GM21529 (cell line): ENCODE results near the gene PLS1.
A peak's percentile ranks its signal among the peaks of the same experiment; 100 is the strongest.
"Not testable (repeated sequence)": the region's sequence is repeated elsewhere in the genome, so short reads cannot be mapped to it uniquely, and the experiment has no call there.

Experiments used
- ATAC-seq: cut with Tn5 transposase; IDR thresholded peaks from one replicate; pipeline ENCODE4 v1.9.1; 2021; ENCODE audit not compliant: unreplicated experiment

PLS1 gene

DNA sequence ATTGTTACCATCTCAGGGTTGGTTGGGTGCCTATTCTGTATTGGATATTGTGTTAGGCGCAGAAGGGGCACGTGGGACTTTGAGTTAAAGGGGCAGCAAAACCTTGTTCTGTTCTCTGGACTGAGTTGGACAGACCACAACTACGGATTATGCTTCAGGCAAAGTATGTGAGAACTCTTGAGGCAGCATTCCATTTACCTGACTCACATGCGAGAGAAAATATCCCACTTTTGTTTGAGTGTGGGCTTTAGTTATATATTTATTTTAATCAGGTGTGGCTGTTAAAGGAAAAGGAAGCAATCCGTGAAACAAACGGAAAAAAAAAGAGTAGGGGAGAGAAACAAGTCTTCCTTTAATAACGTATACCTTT lies 627 bp upstream of the PLS1 start:
- ATAC-seq, result no peak

DNA sequence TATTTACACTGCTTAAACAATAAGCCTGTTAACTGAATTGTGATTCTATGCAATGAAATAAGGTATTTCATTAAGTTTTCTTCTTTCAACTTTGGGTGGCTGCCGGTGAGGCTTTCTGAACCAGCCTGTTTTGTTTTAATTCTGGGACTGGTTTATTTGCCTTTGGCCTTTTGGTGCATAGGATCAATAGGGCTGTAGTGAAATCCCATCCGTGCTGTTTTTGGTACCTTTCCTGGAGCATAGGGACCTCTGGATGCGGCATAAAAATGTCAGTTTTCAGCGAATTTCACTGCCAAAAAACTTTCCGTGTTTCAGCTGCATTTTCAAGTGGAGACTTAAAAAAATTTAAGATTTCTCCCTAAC lies 514 bp downstream of the PLS1 start:
- no peak for ATAC-seq

DNA sequence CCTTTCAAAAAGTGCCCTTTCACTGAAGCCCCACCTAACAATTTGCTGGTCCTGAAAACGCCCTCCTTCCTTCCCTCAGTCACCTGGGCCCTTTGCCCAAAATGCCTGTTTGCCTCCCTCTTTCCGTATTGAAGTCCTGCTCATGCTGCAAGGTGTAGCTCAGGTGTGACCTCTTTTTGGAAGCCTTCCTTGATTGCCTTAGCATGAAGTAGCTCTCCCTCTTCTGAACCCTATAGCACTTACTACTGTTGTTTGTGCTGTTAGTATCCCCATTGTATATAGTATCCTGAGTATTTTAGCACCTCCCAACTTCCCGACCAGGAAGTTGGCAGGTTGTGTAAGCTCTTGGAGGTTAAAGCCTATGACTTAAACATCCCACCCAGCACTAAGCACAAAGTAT lies 1.7 kb downstream of the PLS1 start:
- ATAC-seq, result no peak

DNA sequence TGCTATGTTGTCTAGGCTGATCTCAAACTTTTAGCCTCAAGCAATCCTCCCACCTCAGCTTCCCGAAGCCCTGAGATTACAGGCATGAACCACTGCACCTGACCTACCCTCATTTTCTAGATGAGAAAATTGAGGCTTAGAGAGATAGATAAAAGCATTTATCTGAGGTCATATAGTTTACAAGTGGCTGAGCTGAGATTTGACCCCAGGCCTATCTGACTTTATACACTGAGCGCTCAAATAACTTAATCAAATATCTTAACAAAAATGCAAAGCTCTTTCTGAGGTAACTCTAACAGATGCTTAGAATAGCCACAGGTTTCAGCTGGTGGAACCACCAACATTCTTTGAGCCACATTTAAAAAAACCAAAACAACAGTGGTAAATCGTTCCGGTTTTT lies 5.5 kb downstream of the PLS1 start:
- no peak for ATAC-seq

DNA sequence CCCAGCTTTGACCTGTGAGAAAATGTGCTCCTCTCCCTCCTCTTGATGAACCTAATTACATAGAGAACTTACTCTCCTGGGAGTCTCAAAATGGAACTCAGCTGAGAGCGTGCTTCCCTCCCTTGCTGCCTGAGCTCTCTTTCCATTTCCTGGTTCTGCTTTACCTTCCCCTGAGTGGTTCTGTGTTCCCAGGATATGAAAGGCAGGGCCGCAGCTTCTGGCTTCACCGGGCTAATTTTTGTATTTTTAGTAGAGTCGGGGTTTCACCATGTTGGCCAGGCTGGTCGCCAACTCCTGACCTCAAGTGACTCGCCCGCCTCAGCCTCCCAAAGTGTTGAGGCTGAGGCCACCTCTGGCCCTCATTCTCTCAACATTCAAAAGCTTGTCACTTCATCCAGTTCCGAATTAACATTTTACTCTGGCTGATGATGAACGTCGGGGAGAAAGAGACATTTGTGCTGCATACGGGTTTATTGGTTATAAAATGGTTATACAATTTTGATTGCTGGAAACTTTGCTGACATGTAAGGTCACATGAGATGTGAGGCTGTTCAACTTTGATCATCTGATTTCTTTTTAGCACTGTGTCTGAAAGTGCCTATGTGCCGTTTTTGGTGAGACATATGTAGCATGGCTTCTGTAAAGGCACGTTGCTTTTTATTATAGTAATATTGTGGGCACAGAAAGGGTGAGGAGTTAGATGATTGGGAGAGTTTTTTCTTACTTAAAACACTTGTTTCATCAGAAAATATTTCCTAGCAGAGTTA lies 6.6 kb downstream of the PLS1 start:
- ATAC-seq, result no peak

DNA sequence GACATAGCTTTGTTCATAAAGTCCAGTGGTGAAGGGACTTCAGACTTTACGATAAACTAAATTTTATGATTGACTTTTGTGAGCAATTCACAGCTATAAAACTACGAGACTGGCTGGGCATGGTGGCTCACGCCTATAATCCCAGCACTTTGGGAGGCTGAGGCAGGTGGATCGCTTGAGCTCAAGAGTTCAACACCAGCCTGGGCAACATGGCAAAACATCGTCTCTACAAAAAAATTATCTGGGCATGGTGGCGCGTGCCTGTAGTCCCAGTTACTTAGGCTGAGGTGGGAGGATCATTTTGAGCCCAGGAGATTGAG lies 7.2 kb downstream of the PLS1 start:
- ATAC-seq, result not testable (repeated sequence)

DNA sequence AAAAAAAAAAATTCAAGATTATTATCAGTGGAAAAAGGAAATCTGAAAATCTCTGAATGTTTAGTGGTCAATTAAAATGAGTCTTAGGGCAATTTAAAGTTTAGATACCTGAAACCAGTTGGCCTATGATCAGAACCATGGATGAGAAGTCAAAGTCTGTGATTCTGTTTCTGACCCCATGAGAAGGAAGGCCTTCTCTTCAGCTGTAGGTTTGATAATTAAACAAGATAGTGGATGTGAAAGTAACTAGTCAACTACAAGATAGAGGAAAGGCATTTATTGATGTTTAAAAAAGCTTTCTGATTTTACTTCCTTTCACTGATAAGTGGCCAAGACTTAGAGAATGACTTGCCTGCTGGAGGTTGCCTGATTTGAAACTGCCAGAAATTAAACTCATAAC lies 8.7 kb downstream of the PLS1 start:
- peak; percentile 42 for ATAC-seq

DNA sequence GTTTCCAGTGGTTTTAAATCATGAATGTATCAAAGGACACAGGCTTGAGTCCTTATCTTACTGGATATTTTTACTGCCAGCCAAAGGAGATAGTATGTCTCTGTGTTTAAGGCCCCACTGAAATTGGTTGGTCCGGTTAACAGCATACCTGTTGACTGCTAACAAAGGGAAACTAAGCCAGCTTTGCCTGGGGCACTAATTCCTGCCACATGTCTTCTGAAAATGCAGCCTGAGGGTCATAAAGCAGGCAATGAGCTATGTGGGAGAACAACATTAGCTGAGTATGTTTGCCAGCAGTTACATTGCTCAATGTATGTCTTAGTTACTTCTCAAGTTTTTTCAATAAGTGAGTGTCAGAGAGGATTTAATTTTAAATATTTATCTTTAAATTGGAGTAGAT lies 12.4 kb downstream of the PLS1 start:
- ATAC-seq, result no peak

DNA sequence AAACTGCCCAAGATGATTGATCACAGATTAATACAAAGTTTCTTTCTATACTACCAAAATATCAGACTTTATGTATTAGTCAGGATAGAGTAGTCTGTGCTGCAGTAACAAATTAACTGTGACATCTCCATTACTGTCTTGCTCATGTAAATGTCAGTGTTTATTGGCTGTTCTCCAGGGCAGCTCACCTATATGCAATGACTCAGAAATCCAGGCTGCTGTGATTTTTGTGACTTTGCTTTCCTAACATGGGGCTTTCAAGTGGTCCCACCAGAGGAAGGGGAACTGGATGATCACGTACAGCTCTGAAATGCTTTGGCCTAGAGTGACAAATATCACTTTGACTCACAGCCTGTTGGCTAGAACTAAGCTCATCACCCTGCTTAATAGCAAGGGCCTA lies 12.9 kb downstream of the PLS1 start:
- no peak for ATAC-seq

DNA sequence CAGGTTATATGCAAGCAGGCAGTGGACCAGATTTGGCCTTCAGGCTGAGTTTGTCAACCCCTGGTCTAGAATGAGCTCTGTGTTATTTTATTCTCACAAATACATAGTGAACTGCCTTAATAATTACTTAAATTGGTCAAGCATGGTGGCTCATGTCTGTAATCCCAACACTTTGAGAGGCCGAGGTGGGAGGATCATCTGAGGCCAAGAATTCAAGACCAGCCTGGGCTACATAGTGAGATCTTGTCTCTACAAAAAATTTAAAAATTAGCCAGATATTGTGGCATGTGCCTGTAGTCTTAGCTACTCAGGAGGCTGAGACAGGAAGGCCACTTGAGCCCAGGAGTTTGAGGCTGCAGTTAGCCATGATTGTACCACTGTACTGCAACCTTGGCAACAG lies 15.0 kb downstream of the PLS1 start:
- no peak for ATAC-seq

DNA sequence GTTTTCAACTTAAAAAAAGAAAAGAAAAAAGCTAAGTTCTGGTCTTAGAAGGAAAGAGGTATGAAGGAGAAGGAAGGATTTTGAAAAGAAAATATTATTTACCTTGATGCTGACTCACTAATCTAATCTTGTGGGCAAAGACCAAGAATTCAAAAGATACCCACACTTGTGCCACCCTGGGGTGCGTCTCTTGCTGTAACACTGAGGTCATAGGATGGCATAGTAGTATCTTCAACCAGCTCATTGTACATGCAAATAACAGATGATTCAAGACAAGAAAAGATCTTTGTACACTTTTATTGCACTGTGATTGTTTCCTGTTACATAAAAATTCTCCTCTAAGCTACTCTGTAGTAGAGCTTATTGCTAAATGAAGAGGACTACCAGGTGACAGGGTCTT lies 17.3 kb downstream of the PLS1 start:
- no peak for ATAC-seq

DNA sequence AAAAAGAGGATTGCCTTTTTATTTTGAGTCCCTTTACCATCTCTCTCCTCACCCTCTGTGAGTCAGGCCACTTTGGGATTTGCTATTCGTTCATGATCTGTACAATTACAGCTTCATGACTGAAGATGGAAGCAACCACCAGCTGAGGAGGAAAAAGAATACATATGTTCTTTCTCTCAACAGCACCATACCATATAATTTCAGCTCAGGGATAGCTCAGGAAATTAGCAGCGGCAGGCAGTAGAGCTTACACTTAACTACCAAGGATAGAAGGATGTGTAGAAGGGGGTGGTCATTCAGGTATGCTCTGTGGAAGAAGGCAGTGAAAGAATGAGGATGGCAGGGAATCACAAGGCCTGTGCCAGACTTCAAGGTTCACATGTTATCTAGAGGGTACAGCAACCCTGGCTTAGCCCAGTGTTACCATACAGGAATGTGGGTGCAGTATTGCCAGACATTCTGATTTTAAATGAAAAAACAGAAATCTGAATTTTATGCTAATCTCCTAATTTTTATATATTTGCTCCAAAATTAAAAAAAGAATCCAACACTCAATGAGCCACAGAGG lies 17.9 kb downstream of the PLS1 start:
- ATAC-seq, result no peak

DNA sequence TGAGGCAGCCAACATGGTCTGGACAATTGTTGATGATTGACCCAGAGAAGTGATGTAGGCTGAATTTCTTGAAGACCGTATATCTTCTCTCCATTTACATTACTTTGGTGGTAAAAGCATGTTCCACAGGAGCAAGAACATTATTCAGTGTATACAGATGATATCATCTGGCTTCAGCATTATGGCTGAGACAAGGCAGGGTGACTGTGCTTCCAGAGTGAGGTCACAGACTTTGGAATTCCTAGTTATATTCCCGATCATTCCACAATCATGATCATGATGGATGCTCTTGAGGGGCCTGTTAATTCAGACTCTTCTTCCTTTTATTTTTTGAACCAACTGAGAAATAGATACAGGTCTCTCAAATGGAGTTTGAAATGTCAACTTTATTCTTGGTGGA lies 19.0 kb downstream of the PLS1 start:
- no peak for ATAC-seq

DNA sequence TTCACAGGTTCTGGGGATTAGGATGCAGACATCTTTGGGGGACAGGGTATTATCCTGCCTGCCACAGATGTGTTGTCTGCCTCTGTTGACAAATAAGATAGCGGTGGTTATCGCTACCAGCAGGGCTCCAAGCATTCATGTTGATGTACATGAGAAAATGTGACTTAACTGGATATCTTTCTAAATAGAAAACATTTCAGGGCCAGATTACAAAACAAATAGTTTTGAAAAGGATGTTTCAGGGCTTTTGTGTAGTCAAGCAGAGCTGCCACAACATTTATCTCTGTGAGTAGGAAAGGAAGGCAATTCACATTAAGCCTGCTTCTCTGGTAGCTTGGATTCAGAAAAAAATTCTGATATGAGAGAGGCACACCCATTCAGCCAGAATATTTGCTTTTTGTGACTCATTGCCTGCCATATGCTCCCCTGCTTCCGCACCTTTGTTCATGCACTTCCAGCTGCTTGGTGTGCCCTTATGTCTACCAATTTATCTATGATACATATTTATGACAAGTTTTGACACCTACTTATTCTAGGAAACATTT lies 22.8 kb downstream of the PLS1 start:
- ATAC-seq, result no peak

DNA sequence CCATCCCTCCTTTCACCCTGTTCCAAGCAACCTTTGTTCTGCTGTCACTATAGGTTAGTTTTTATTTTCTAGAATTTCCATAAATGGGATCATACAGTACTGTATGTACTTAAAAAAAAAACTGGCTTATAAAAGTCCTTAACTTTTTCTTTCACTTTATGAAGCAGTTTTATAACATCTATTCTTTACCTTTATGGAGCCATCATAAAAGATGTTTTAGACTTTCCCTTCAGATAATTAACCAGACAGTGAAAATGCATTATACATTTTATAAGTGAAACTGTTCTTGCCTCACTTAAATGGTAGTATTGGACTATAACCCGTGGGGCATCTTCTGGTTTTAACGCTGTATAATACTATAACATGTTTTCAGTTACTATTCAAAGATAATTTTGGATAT lies 26.2 kb downstream of the PLS1 start:
- no peak for ATAC-seq

DNA sequence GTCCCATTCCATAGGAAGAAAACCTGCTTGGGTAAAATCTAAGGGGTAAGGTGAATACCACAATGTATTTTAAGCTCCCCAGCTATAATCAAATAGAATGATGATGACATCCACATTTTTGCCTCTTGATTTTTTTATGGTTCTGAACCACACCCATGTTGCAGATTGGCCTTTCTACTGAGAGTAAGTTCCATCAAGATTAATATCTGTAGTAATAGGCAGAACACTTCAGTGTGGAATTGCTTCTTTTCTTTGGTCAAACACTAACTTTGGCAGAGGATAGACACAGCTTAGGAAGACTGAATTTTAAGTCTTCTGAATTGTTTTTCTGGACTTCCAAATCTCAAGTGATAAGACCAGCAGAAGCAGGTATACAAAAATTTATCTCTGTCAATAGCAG lies 27.0 kb downstream of the PLS1 start:
- ATAC-seq, result no peak

DNA sequence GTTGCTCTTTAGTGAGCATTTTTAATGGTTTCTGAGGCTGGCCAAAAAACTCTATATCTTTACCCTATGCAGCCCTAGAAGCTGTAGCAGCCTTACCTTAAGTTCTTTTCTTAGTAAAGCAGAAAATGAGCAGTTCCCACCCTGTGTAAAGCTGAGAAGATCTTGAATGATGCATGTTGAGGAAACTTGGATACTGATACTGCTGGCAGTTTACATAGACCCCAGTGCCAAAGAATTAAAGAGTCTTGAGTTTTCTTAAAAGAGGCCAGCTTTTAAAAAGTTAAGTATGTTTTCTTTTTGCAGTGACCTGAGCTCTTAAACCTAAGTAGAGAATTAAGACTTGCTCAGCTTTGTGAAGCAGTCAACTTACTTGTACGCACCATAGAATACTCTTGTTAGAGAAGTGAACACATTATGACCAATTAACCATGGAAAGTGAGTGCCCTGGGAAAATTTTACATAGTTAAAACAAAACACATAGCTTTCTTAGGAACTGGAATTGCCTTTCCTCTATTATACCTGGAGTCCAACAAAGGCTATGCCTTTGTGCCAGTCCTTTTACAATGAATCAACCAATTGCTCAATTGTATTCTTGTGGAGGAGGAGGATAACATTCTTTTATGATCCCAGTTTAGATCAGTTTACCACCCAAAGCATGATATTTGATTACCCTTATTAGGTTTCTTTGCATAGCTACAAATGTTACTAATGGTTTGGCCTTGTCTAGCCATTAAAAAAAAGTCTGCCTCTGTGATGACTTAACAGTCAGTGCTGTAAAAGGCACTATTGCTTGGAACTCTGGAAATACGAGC lies 28.4 kb downstream of the PLS1 start:
- ATAC-seq, result no peak

DNA sequence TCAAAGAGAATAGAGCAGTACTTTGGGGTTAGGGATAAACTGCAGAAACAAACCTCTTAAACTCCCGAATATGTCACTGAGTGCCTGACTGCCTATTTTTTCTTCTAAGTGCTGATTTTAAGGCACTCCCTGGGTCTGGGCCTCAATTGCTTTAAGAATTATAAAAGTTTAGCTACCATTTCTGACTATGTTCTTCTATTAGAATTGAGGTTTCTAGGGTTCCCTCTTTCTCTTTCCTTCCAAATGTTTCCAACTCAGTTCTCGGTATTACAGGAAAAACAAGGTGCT lies 28.9 kb downstream of the PLS1 start:
- no peak for ATAC-seq

DNA sequence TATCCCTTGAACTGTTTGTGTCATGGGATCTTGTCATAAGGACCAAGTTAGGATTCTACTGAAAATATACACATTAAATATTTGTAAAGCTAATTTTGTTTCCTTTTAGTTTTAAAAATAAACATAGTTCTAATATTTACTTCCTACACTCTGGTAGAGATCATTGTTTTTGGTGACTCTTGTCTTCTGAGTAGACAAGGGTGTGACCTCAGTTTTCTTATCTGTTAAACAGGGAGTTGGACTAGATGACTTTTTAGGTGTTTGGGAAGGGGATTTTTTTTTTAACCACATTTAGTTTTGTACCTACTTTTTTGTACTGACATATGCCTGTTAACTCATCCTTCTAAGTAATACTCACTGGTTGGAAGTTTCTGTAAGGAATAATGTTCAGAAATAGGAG lies 30.8 kb downstream of the PLS1 start:
- no peak for ATAC-seq

DNA sequence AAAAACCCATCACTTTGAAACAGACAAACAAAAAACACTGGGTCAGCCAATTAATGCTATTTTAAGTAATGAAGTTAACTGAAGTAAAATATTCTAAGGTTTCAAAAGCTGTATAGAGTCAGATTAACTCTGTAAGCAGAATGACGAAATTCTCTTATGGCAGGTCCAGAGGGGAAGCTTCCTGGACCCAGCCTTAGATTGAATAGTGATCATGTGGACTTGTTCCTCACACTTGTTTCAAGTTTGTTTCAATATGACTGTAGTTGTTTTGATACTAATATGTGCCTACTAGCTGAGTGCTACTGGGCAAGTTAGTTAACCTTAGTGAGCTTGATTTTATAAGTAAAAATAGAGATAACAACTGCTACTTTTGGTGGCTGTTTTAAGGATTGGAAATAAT lies 32.6 kb downstream of the PLS1 start:
- ATAC-seq, result peak; percentile 69

DNA sequence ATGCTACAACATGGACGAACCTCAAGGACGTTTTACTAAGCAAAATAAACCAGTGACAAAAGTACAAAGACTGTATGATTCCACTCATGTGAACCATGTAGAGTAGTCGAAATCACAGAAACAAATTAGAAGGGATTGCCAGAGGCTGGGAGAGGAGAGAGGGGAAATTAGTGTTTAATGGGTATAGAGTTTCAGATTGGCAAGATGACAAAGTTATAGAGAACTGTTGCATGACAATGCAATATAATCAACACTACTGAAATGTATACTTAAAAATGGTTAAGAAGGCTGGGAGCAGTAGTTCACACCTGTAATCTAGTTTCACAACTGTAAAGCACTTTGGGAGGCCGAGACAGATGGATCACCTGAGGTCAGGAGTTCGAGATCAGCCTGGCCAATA lies 36.9 kb downstream of the PLS1 start:
- ATAC-seq, result no peak

DNA sequence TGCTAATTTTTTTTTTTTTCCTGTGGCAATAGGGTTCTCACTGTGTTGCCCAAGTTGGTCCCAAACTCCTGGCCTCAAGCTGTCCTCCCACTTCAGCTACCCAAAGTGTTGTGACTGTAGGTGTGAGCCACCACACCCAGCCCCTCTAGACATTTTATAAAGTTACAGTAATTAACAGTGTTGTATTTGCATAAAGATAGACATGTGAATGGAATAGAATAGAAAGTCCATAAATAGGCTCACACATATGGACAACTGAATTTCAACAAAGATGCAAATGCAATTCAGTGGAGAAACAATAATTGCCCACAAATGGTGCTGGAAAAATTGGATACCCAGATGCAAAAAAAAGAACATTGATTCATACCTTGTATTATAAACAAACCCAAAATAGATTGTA lies 39.9 kb downstream of the PLS1 start:
- ATAC-seq, result no peak

DNA sequence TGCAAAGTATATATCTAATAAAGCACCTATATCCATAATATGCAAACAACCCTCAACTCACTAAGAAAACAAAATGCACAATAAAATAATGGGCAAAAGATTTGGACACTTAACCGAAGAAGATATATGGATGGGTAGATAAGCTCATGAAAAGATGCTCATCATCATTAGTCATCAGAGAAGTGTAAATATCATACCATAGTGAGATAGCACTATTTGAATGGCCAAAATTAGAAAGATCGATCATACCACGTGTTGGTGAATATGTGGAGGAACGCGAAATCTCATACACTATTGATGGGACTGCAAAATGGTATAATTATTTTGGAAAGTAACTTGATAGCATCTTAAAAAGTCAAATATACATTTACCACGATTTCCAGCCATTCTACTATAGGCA lies 40.5 kb downstream of the PLS1 start:
- no peak for ATAC-seq
